NB4 (cell line): ENCODE measurements around the gene MSN.
A peak's percentile ranks its signal among the peaks of the same experiment; 100 is the strongest.

Experiments used
- DNase-seq: peaks from one replicate; pipeline ENCODE4 v3.0.0; 2010; ENCODE audit warnings: low read depth
- H3K4me3 ChIP-seq: one replicate; pipeline ENCODE4 v1.5.1; 2011; ENCODE audit warnings: mild to moderate bottlenecking, low read depth, low read length, moderate library complexity
- CTCF ChIP-seq: IDR thresholded peaks from one replicate; pipeline ENCODE4 v1.5.1; 2012; ENCODE audit warnings: low read depth, low read length
- MAX ChIP-seq: IDR thresholded peaks from 2 replicates; pipeline ENCODE4 v1.6.1; 2011; ENCODE audit warnings: low read depth, low read length
- MYC ChIP-seq: IDR thresholded peaks from 2 replicates; pipeline ENCODE4 v1.6.1; 2011; ENCODE audit warnings: low read depth, low read length
- POLR2A ChIP-seq: IDR thresholded peaks from 2 replicates; pipeline ENCODE4 v1.6.1; 2011; ENCODE audit warnings: mild to moderate bottlenecking; ENCODE audit not compliant: insufficient read length; ENCODE audit errors: extremely low read depth

The MSN gene

GRCh38 chrX:65712005-65712806 lies 44.8 kb downstream of the MSN start:
- DNase-seq = no peak
- TF ChIP-seq MAX (no peak), CTCF (no peak), POLR2A (no peak)
- no peak overlapping the region for H3K4me3 ChIP-seq

GRCh38 chrX:65718538-65718937 lies 51.1 kb downstream of the MSN start:
- no peak for TF ChIP-seq CTCF
- TF ChIP-seq MYC = no peak
- TF ChIP-seq MAX = no peak
- no peak for TF ChIP-seq POLR2A
- no peak overlapping the region for H3K4me3 ChIP-seq
- no peak for DNase-seq

- TF ChIP-seq MAX (no peak), POLR2A (no peak)
- H3K4me3 ChIP-seq = no peak overlapping the region
- DNase-seq = peak; percentile 36
Observed at GRCh38 chrX:65720381-65720964, 53.0 kb downstream of the MSN start.

- no peak for TF ChIP-seq CTCF
- TF ChIP-seq POLR2A = no peak
- no peak for TF ChIP-seq MYC
- no peak for TF ChIP-seq MAX
- DNase-seq = no peak
- H3K4me3 ChIP-seq = no peak overlapping the region
Observed at GRCh38 chrX:65723706-65724105, 56.3 kb downstream of the MSN start.

- H3K4me3 ChIP-seq = no peak overlapping the region
- no peak for TF ChIP-seq CTCF
- no peak for TF ChIP-seq MYC
- TF ChIP-seq POLR2A = no peak
- no peak for TF ChIP-seq MAX
- DNase-seq = no peak
Observed at GRCh38 chrX:65726715-65727114, 59.3 kb downstream of the MSN start.

- H3K4me3 ChIP-seq = no peak overlapping the region
- no peak for TF ChIP-seq CTCF
- no peak for TF ChIP-seq POLR2A
- TF ChIP-seq MAX = no peak
- TF ChIP-seq MYC = no peak
- no peak for DNase-seq
Observed at GRCh38 chrX:65731684-65732289, 64.3 kb downstream of the MSN start.
